ENCODE data around the gene SOSTDC1.
"Not testable (repeated sequence)": the region's sequence is repeated elsewhere in the genome, so short reads cannot be mapped to it uniquely, and the experiment has no call there.

SOSTDC1 gene

DNA sequence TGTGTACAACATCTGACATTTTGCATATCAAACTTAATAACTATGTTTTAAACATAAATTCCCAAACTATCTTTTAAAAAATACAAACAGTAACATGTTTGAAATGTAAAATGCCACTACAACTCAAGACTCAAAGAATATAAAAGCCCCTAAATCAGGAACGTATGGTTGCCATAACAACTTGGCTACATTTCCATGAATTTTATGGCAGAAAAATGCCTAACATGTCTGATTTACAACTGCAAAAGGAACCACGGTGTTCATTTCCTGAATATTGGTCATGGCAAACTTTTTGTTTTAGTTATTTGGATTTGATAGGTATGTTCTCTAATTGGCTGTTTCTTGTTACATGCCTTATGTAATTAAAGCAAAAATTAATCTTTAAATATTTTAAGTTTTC is 2.0 kb downstream of the SOSTDC1 start:
- H3K4me3 ChIP-seq (ENCODE audit: low read depth in 1 of 5, low read length in 5 of 5): no peak overlapping the region
- H3K36me3 ChIP-seq (ENCODE audit: control insufficient read depth in 5 of 5, insufficient read depth in 5 of 5, low read length in 5 of 5): no peaks in the 10 kb centered on the region
- H3K27ac ChIP-seq (ENCODE audit: low read depth, low read length): no peak overlapping the region

DNA sequence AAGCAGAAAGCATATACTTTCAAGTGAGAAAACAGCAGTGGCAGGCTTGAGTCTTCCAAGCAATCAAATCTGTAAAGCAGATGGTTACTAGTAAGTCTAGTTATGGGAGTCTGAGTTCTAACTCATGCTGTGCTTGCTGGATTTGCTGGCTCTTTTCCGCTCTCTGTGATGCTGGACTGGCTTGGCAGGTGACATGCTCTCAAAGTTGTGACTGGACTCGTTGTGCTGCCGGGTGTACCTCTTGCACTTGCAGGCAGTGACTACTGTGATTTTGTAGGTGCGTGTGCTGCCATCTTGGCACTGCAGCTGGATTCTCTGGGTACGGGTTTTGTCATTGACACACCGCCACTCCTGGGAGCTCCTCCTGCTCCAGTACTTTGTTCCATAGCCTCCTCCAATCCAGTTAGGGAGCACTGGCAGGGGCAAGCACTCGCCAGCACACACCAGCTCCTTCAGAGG is 3.1 kb downstream of the SOSTDC1 start:
- Histone ChIP-seq H3K9ac (ENCODE audit: low read length in 5 of 5) (no peak overlapping the region), H3K4me3 (ENCODE audit: low read depth in 1 of 5, low read length in 5 of 5) (no peak overlapping the region), H3K9me3 (ENCODE audit: control insufficient read depth in 5 of 5, low read length in 5 of 5) (no peaks in the 10 kb centered on the region), H3K27me3 (ENCODE audit: control insufficient read depth in 5 of 5, insufficient read depth in 4 of 5, low read length in 5 of 5) (peaks cover 0 to 4% (median 0%) of the 10 kb centered on the region in 5 donors), H3K27ac (ENCODE audit: low read depth, low read length) (no peak overlapping the region), H3K4me1 (ENCODE audit: control insufficient read depth in 5 of 5, insufficient read depth in 5 of 5, low read length in 5 of 5) (peaks cover 0 to 4% (median 0%) of the 10 kb centered on the region in 5 donors), H3K36me3 (ENCODE audit: control insufficient read depth in 5 of 5, insufficient read depth in 5 of 5, low read length in 5 of 5) (no peaks in the 10 kb centered on the region)

More for the DNA sequence above, 2.0 kb downstream of the SOSTDC1 start:
- H3K4me1 ChIP-seq (ENCODE audit: control insufficient read depth in 5 of 5, insufficient read depth in 5 of 5, low read length in 5 of 5): peaks cover 0 to 4% (median 0%) of the 10 kb centered on the region in 5 donors
- no peaks in the 10 kb centered on the region for H3K9me3 ChIP-seq (ENCODE audit: control insufficient read depth in 5 of 5, low read length in 5 of 5)
- peaks cover 0 to 4% (median 0%) of the 10 kb centered on the region in 5 donors for H3K27me3 ChIP-seq (ENCODE audit: control insufficient read depth in 5 of 5, insufficient read depth in 4 of 5, low read length in 5 of 5)
- no peak overlapping the region for H3K9ac ChIP-seq (ENCODE audit: low read length in 5 of 5)

DNA sequence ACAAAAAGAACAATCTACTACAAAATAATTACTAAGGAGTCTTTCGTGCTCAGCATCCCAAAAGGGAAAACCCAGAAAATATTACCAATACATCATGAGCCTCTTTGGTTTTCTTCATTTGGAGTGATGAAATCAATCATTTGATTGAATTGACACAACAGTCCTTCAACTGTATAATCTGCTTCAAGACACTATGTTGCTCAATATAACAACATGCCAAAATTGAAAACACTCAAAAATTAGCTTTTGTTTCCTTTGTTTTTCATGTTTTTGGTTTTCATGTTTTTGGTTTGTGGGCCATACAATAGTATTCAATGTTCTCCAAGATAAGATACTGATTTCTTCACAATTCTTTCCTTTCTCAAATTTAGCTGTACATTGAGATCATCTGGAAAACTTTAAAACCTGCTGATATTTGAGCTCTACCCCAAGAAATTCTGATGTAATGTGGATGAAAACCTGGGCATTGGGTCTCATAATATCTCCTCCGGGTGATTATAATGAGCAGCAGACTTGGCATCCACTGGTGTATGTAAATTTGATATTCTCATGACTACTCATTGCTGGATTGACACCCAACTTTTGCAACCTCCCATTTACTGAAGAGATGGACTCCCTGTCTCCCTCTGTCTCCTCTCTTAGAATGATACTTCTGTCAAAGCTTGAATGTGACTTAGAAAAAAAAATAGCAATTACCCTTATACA is 4.6 kb downstream of the SOSTDC1 start:
- H3K36me3 ChIP-seq (ENCODE audit: control insufficient read depth in 5 of 5, insufficient read depth in 5 of 5, low read length in 5 of 5): no peaks in the 10 kb centered on the region
- no peak overlapping the region for H3K4me3 ChIP-seq (ENCODE audit: low read depth in 1 of 5, low read length in 5 of 5)
- peaks cover 0 to under 1% (median 0%) of the 10 kb centered on the region in 5 donors for H3K4me1 ChIP-seq (ENCODE audit: control insufficient read depth in 5 of 5, insufficient read depth in 5 of 5, low read length in 5 of 5)
- no peak overlapping the region for H3K9ac ChIP-seq (ENCODE audit: low read length in 5 of 5)
- H3K27ac ChIP-seq (ENCODE audit: low read depth, low read length): no peak overlapping the region
- H3K9me3 ChIP-seq (ENCODE audit: control insufficient read depth in 5 of 5, low read length in 5 of 5): no peaks in the 10 kb centered on the region
- peaks cover 0 to 4% (median 0%) of the 10 kb centered on the region in 5 donors for H3K27me3 ChIP-seq (ENCODE audit: control insufficient read depth in 5 of 5, insufficient read depth in 4 of 5, low read length in 5 of 5)

DNA sequence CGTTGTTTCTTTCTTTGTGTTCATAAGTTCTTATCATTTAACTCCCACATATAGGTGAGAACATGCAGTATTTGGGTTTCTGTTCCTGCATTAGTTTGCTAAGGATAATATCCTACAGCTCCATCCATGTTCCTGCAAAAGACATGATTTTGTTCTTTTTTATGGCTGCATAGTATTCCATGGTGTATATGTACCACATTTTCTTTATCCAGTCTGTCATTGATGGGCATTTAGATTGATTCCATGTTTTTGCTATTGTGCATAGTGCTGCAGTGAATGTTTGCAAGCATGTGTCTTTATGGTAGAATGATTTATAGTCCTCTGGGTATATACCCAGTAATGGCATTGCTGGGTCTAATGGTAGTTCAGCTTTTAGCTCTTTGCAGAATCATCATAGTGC is 9.2 kb downstream of the SOSTDC1 start:
- H3K27ac ChIP-seq (ENCODE audit: low read depth, low read length); H3K9ac ChIP-seq (ENCODE audit: low read length in 5 of 5); H3K27me3 ChIP-seq (ENCODE audit: control insufficient read depth in 5 of 5, insufficient read depth in 4 of 5, low read length in 5 of 5); H3K9me3 ChIP-seq (ENCODE audit: control insufficient read depth in 5 of 5, low read length in 5 of 5); H3K36me3 ChIP-seq (ENCODE audit: control insufficient read depth in 5 of 5, insufficient read depth in 5 of 5, low read length in 5 of 5); H3K4me1 ChIP-seq (ENCODE audit: control insufficient read depth in 5 of 5, insufficient read depth in 5 of 5, low read length in 5 of 5); H3K4me3 ChIP-seq (ENCODE audit: low read depth in 1 of 5, low read length in 5 of 5): not testable (repeated sequence)

DNA sequence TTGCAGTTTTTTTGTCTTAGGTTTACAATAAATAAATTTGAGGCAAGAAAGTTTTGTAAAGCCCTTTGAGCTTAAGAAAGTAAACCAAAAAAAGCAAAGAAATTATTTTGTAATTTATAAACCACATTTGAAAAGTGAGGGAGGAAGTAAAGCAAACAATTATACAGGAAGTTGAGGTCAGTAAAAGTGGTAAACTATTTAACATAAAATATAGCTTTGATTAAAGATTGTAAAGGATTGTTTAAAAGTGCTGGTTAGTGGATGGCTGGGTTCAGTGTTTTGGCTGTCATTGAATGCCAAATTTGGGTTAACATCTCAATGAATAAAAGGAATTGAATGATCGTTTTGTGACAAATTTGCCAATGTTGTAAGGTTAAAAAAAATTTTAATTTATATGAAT is 9.9 kb downstream of the SOSTDC1 start:
- no peaks in the 10 kb centered on the region for H3K36me3 ChIP-seq (ENCODE audit: control insufficient read depth in 5 of 5, insufficient read depth in 5 of 5, low read length in 5 of 5)
- no peak overlapping the region for H3K9ac ChIP-seq (ENCODE audit: low read length in 5 of 5)
- H3K9me3 ChIP-seq (ENCODE audit: control insufficient read depth in 5 of 5, low read length in 5 of 5): no peaks in the 10 kb centered on the region
- no peak overlapping the region for H3K4me3 ChIP-seq (ENCODE audit: low read depth in 1 of 5, low read length in 5 of 5)
- no peaks in the 10 kb centered on the region for H3K4me1 ChIP-seq (ENCODE audit: control insufficient read depth in 5 of 5, insufficient read depth in 5 of 5, low read length in 5 of 5)
- no peak overlapping the region for H3K27ac ChIP-seq (ENCODE audit: low read depth, low read length)
- no peaks in the 10 kb centered on the region for H3K27me3 ChIP-seq (ENCODE audit: control insufficient read depth in 5 of 5, insufficient read depth in 4 of 5, low read length in 5 of 5)

DNA sequence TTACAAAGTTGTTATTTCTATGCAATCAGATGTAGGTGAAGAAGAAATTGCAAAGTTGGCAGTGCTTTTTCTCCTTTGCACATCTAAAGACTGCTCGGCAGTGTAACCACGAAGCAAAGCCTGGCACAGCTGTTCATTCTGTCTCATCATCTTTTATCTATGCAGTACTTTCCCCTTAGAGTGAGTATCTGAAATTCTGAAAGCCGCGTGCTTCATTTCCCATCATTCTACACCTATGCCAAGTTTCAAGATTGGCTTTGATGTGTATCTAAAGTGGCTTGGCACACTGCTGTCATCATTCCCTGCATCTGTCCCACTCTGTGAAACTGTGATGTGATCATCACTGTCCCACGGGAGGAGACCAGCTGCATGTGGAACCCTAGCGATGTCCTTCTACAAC is 15.2 kb downstream of the SOSTDC1 start:
- Histone ChIP-seq H3K9me3 (ENCODE audit: control insufficient read depth in 5 of 5, low read length in 5 of 5) (no peaks in the 10 kb centered on the region), H3K4me3 (ENCODE audit: low read depth in 1 of 5, low read length in 5 of 5) (no peak overlapping the region), H3K36me3 (ENCODE audit: control insufficient read depth in 5 of 5, insufficient read depth in 5 of 5, low read length in 5 of 5) (no peaks in the 10 kb centered on the region), H3K27me3 (ENCODE audit: control insufficient read depth in 5 of 5, insufficient read depth in 4 of 5, low read length in 5 of 5) (no peaks in the 10 kb centered on the region), H3K4me1 (ENCODE audit: control insufficient read depth in 5 of 5, insufficient read depth in 5 of 5, low read length in 5 of 5) (no peaks in the 10 kb centered on the region), H3K9ac (ENCODE audit: low read length in 5 of 5) (no peak overlapping the region), H3K27ac (ENCODE audit: low read depth, low read length) (no peak overlapping the region)

DNA sequence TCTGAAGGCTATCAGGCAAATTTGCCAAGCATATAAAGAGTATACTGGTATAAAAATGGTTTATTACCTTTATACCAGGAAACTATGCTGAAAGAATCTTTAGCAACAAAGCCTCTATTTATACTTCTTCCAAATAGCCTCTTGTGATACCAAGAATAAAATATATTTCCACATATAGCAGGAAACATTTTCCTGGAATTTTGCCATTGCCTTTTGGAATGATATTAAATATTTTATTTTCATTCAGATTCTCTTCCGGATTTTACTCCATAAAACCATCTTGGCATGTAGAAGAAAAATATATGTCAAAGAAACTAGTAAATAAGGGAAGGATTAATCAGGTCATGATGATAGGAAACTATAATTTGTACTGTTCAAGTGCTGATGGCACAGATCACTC is 17.7 kb downstream of the SOSTDC1 start:
- Histone ChIP-seq H3K27ac (ENCODE audit: low read depth, low read length) (no peak overlapping the region), H3K9me3 (ENCODE audit: control insufficient read depth in 5 of 5, low read length in 5 of 5) (no peaks in the 10 kb centered on the region), H3K36me3 (ENCODE audit: control insufficient read depth in 5 of 5, insufficient read depth in 5 of 5, low read length in 5 of 5) (no peaks in the 10 kb centered on the region), H3K9ac (ENCODE audit: low read length in 5 of 5) (no peak overlapping the region), H3K4me3 (ENCODE audit: low read depth in 1 of 5, low read length in 5 of 5) (no peak overlapping the region), H3K27me3 (ENCODE audit: control insufficient read depth in 5 of 5, insufficient read depth in 4 of 5, low read length in 5 of 5) (no peaks in the 10 kb centered on the region), H3K4me1 (ENCODE audit: control insufficient read depth in 5 of 5, insufficient read depth in 5 of 5, low read length in 5 of 5) (no peaks in the 10 kb centered on the region)

DNA sequence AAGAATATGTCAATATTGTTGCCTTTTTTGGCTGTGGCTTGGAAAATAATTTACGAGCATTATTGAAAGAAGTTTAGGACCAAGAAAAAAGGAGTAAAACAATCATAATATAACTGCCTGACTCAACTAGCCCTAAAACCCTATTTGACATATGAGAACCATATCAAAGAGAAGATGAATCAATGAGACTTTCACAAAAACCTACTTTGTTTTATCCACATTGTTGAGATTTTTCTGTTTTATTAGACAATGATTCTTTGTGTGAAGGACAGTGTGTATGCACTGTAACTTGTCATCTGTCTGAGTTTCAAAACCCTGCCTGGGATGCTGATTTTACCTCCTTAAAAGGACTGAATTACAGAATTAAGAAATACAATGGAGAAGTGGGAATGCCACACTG is 19.0 kb downstream of the SOSTDC1 start:
- no peak overlapping the region for H3K27ac ChIP-seq (ENCODE audit: low read depth, low read length)
- H3K4me1 ChIP-seq (ENCODE audit: control insufficient read depth in 5 of 5, insufficient read depth in 5 of 5, low read length in 5 of 5): no peaks in the 10 kb centered on the region
- no peak overlapping the region for H3K9ac ChIP-seq (ENCODE audit: low read length in 5 of 5)
- H3K4me3 ChIP-seq (ENCODE audit: low read depth in 1 of 5, low read length in 5 of 5): no peak overlapping the region
- no peaks in the 10 kb centered on the region for H3K27me3 ChIP-seq (ENCODE audit: control insufficient read depth in 5 of 5, insufficient read depth in 4 of 5, low read length in 5 of 5)
- no peaks in the 10 kb centered on the region for H3K9me3 ChIP-seq (ENCODE audit: control insufficient read depth in 5 of 5, low read length in 5 of 5)
- H3K36me3 ChIP-seq (ENCODE audit: control insufficient read depth in 5 of 5, insufficient read depth in 5 of 5, low read length in 5 of 5): no peaks in the 10 kb centered on the region

DNA sequence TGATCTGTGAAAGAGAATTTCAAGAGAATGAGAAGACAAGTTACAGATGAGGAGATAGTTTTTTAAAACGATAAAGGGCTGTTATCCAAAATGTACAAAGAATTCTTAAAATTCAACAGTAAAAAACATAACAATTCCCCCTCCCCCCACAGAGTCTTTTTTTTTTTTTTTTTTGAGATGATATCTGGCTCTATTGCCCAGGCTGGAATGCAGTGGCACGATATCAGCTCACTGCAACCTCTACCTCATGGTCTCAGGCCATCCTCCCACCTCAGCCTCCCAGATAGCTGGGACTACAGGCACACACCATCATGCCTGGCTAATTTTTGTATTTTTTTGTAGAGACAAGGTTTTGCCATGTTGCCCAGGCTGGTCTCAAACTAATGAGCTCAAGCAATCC is 21.7 kb downstream of the SOSTDC1 start:
- H3K27me3 ChIP-seq (ENCODE audit: control insufficient read depth in 5 of 5, insufficient read depth in 4 of 5, low read length in 5 of 5); H3K27ac ChIP-seq (ENCODE audit: low read depth, low read length); H3K9ac ChIP-seq (ENCODE audit: low read length in 5 of 5); H3K4me1 ChIP-seq (ENCODE audit: control insufficient read depth in 5 of 5, insufficient read depth in 5 of 5, low read length in 5 of 5); H3K9me3 ChIP-seq (ENCODE audit: control insufficient read depth in 5 of 5, low read length in 5 of 5); H3K4me3 ChIP-seq (ENCODE audit: low read depth in 1 of 5, low read length in 5 of 5); H3K36me3 ChIP-seq (ENCODE audit: control insufficient read depth in 5 of 5, insufficient read depth in 5 of 5, low read length in 5 of 5): not testable (repeated sequence)

DNA sequence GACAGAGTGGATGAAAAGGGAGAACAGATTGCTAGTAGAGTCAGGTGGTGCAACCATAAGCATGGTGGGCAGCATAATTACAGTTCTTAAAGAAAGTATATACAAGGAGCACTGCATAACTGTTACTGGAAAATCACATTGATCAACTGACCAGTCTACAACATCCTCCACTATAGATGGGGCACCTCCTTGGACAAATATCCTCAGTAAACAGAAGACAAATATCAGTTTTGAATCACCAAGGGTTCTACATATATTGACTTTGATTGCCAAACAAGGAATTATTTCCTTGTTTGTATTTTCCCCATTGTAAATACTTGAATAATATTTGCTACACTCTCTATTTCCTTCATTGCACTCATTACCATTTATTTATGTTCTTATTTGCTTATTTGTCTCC is 26.6 kb downstream of the SOSTDC1 start:
- Histone ChIP-seq H3K4me3 (ENCODE audit: low read depth in 1 of 5, low read length in 5 of 5) (no peak overlapping the region), H3K27me3 (ENCODE audit: control insufficient read depth in 5 of 5, insufficient read depth in 4 of 5, low read length in 5 of 5) (no peaks in the 10 kb centered on the region), H3K27ac (ENCODE audit: low read depth, low read length) (no peak overlapping the region), H3K9me3 (ENCODE audit: control insufficient read depth in 5 of 5, low read length in 5 of 5) (no peaks in the 10 kb centered on the region), H3K36me3 (ENCODE audit: control insufficient read depth in 5 of 5, insufficient read depth in 5 of 5, low read length in 5 of 5) (no peaks in the 10 kb centered on the region), H3K4me1 (ENCODE audit: control insufficient read depth in 5 of 5, insufficient read depth in 5 of 5, low read length in 5 of 5) (no peaks in the 10 kb centered on the region), H3K9ac (ENCODE audit: low read length in 5 of 5) (no peak overlapping the region)
